ENCODE results near the gene NAA35. TPM values are rescaled to one million over a fixed set of nuclear protein-coding genes. Genes with fewer than 3 reads are reported as not detected.

NAA35 gene
- 22.5 and 23.3 TPM in 2 replicates for total RNA-seq
- 6.7 and 7.9 TPM in 2 replicates for polyA plus RNA-seq
- 10.3 and 10.4 TPM in 2 replicates for polyA plus RNA-seq (2011; cell fraction: cytosol; rRNA removed)
- polyA plus RNA-seq (2011; cell fraction: nucleus; rRNA removed) = 19.5 and 23.9 TPM in 2 replicates
- polyA plus RNA-seq (2012) = 19.9 and 26.8 TPM in 2 replicates
- 13.0 and 15.2 TPM in 2 replicates for polyA minus RNA-seq
- 14.6 TPM for polyA minus RNA-seq (2011; cell fraction: cytosol; rRNA and poly(A)+ RNA removed)
- 18.2 and 21.3 TPM in 2 replicates for polyA minus RNA-seq (2011; cell fraction: nucleus; rRNA and poly(A)+ RNA removed)
- Bru-seq, nascent RNA = percentile 85 among the genes with signal in this experiment
- percentile 73 among the genes with signal in this experiment for BruChase-seq, experiment 1, labeled RNA remaining after a 6-hour chase
- percentile 85 among the genes with signal in this experiment for BruChase-seq, experiment 2, labeled RNA remaining after a 2-hour chase
- long read RNA-seq, transcript NAA35-201 (23 exons, 2,649 nt) = major isoform, 14 of 36 reads
- long read RNA-seq, partial matches to known transcripts = 4 of 36 reads
- long read RNA-seq, other reads (novel, unspliced or antisense) = 17 of 36 reads

DNA sequence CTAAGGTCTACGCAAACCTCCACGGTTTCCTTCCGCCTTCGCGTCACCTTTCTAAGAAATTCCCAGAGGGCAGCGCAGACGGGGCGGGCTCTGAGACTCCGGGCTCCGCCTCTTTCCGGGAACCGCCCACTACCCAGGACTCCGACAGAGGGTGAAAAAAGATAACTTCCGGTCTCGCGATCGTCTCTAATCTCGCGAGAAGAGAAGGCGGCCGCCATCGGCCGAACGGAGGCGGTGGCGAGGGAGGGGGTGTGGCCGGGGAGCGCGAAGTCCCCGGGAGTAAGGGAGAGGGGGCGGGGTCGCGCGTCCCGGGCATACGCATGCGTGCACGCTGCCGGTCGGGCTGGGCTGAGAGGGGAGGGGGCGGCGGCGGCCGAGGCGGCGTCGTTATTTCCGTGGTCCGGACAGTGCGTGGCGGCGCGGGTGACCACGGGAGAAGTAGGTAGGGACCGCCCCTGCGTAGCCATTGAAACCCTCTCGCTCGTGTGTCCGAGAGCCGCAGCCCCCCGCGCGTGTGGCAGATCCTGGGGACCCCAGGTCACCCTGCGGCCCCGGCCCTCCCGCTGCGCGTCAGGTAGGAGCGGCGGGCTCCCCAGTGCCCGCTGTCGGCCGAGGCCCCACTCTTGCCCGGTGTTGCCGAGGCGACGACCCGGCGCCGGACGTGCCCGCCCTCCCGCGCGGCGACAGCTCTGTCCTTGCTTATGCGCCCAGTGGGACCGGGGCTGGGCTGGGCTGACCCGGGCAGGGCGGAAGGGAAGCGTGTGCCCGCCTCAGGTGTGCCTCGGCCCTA, at the start of gene NAA35:
Gene NAA35, plus strand, starts transcription at position 315 of the 790 bp plus-strand sequence. CDS start 1,014 bp downstream, outside the sequence.
- Histone ChIP-seq H3K4me2 (ENCODE audit: insufficient read depth, low read length) (peak within 1 kb of the TSS; percentile 99), H4K20me1 (replicated peaks; ENCODE audit: control insufficient read depth, extremely low read depth, insufficient read depth, low read length) (no peaks in the 10 kb centered on the region), H3K9me3 (replicated peaks; ENCODE audit: control insufficient read depth, insufficient read depth, low read length) (no peaks in the 10 kb centered on the region), H3K36me3 (ENCODE audit: control insufficient read depth in 2 of 2, extremely low read depth in 1 of 2, insufficient read depth in 2 of 2, low read length in 2 of 2) (no peaks in the 10 kb centered on the region), H3K4me1 (ENCODE audit: control insufficient read depth, extremely low read depth, insufficient read depth, low read length) (peaks cover 13% of the 10 kb centered on the region), H3K4me3 (replicated peaks in 1 of 3; ENCODE audit: insufficient read depth in 1 of 3, low read depth in 1 of 3, low read length in 3 of 3) (peak within 1 kb of the TSS; percentile 68 to 94 (median 91)), H2AFZ (ENCODE audit: low read depth, low read length) (peak within 1 kb of the TSS; percentile 93), H3K9ac (replicated peaks; ENCODE audit: extremely low read depth, insufficient read depth, low read length) (peak within 1 kb of the TSS; percentile 95), H3K27ac (ENCODE audit: insufficient read depth, low read depth, low read length) (peak within 1 kb of the TSS; percentile 83), H3K79me2 (ENCODE audit: control insufficient read depth, insufficient read depth, low read length) (peaks cover 46% of the 10 kb centered on the region), H3K9me1 (replicated peaks; ENCODE audit: control insufficient read depth, extremely low read depth, insufficient read depth, low read length) (no peaks in the 10 kb centered on the region), H3K27me3 (ENCODE audit: control insufficient read depth in 2 of 2, insufficient read depth in 2 of 2, low read length in 2 of 2) (no peaks in the 10 kb centered on the region)
- TF ChIP-seq JUN (IDR thresholded peaks at IDR 0.05; ENCODE audit: borderline replicate concordance, insufficient read depth, insufficient read length, low read depth) (no peak), MYC (IDR thresholded peaks at IDR 0.05; ENCODE audit: low read depth, low read length) (no peak), POLR2A (IDR thresholded peaks at IDR 0.05; ENCODE audit: low read depth, low read length) (no peak), MAX (IDR thresholded peaks at IDR 0.05; ENCODE audit: insufficient read depth, insufficient read length) (no peak), FOS (IDR thresholded peaks at IDR 0.05; ENCODE audit: borderline replicate concordance, insufficient read depth, low read length) (no peak), POLR2AphosphoS5 (IDR thresholded peaks at IDR 0.05; ENCODE audit: insufficient read depth, low read depth, low read length) (no peak), EZH2 (IDR thresholded peaks at IDR 0.05; ENCODE audit: borderline replicate concordance, low read depth, low read length, severe bottlenecking) (no peak), GATA2 (IDR thresholded peaks at IDR 0.05; ENCODE audit: insufficient read depth, insufficient read length, low read depth, low read length) (no peak)
- TF ChIP-seq, protein P1, sequence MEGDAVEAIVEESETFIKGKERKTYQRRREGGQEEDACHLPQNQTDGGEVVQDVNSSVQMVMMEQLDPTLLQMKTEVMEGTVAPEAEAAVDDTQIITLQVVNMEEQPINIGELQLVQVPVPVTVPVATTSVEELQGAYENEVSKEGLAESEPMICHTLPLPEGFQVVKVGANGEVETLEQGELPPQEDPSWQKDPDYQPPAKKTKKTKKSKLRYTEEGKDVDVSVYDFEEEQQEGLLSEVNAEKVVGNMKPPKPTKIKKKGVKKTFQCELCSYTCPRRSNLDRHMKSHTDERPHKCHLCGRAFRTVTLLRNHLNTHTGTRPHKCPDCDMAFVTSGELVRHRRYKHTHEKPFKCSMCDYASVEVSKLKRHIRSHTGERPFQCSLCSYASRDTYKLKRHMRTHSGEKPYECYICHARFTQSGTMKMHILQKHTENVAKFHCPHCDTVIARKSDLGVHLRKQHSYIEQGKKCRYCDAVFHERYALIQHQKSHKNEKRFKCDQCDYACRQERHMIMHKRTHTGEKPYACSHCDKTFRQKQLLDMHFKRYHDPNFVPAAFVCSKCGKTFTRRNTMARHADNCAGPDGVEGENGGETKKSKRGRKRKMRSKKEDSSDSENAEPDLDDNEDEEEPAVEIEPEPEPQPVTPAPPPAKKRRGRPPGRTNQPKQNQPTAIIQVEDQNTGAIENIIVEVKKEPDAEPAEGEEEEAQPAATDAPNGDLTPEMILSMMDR (IDR thresholded peaks at IDR 0.05; ENCODE audit: extremely low read depth in 1 of 2, insufficient read depth in 1 of 2, low read depth in 1 of 2, low read length in 2 of 2) = no peak
- DNase-seq (ENCODE audit: low read depth, low spot score) = peak; percentile 99
- peak; percentile 95 for FAIRE-seq
- intact Hi-C loops (cut with micrococcal nuclease) = loop anchor here (1.0 to 5.0 kb wide), 5 partner anchors 157 to 1206 kb away; partner anchors contain the start of genes AGTPBP1, ISCA1 and TUT7
- no TSS peak for BruUV-seq (replicated peaks)
- POLR2A ChIA-PET = no interaction called here
- CTCF ChIA-PET = no interaction called here
- dilution Hi-C loops (cut with MboI; ENCODE audit: extremely low pct_ligation_motif_present, low sequenced_read_pairs) = no loop called here
